ENCODE data around the gene UCHL3.

Gene UCHL3

GRCh38 chr13:75618308-75618707 lies 68.7 kb downstream of the UCHL3 start:
- H3K4me1 Mint-ChIP-seq, result no peaks in the 10 kb centered on the region
- TF ChIP-seq, protein P1, sequence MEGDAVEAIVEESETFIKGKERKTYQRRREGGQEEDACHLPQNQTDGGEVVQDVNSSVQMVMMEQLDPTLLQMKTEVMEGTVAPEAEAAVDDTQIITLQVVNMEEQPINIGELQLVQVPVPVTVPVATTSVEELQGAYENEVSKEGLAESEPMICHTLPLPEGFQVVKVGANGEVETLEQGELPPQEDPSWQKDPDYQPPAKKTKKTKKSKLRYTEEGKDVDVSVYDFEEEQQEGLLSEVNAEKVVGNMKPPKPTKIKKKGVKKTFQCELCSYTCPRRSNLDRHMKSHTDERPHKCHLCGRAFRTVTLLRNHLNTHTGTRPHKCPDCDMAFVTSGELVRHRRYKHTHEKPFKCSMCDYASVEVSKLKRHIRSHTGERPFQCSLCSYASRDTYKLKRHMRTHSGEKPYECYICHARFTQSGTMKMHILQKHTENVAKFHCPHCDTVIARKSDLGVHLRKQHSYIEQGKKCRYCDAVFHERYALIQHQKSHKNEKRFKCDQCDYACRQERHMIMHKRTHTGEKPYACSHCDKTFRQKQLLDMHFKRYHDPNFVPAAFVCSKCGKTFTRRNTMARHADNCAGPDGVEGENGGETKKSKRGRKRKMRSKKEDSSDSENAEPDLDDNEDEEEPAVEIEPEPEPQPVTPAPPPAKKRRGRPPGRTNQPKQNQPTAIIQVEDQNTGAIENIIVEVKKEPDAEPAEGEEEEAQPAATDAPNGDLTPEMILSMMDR (IDR thresholded peaks at IDR 0.05; ENCODE audit: unreplicated experiment in 3 of 3), result no peak
- H3K4me3 Mint-ChIP-seq, result no peak overlapping the region
- no peak overlapping the region for H3K27ac Mint-ChIP-seq
- H3K27me3 Mint-ChIP-seq (ENCODE audit: low read depth), result no peaks in the 10 kb centered on the region
- no peaks in the 10 kb centered on the region for H3K9me3 Mint-ChIP-seq
- no peaks in the 10 kb centered on the region for H3K36me3 Mint-ChIP-seq (ENCODE audit: low read depth)

DNA sequence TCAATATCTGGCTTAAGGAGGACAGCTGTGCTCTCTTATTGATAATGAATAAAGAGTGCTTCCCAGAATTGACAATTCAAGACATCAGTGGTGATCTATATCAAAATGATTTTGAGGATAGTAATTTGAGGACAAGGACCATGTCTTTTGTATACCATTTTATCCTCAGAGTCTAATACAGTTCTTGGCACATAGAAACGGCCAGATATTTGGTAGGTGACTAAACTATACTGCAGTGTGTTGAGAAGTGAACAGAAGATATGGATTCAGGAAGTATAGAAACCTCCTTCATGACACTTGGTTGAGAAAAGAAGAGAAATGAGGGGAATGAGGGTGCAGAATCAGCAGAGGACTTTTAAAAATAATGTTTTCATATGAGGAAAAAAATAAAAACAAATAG lies 70.4 kb downstream of the UCHL3 start:
- Mint-ChIP-seq H3K27me3 (ENCODE audit: low read depth) (no peaks in the 10 kb centered on the region), H3K9me3 (no peaks in the 10 kb centered on the region), H3K4me1 (no peaks in the 10 kb centered on the region), H3K36me3 (ENCODE audit: low read depth) (peaks cover 7% of the 10 kb centered on the region), H3K27ac (no peak overlapping the region), H3K4me3 (no peak overlapping the region)
- TF ChIP-seq, protein P1 (IDR thresholded peaks at IDR 0.05; ENCODE audit: unreplicated experiment in 3 of 3), result no peak

GRCh38 chr13:75621147-75621546 lies 71.6 kb downstream of the UCHL3 start:
- TF ChIP-seq, protein P1 (IDR thresholded peaks at IDR 0.05; ENCODE audit: unreplicated experiment in 3 of 3), result no peak
- no peak overlapping the region for H3K27ac Mint-ChIP-seq
- H3K4me1 Mint-ChIP-seq, result no peaks in the 10 kb centered on the region
- peaks cover 15% of the 10 kb centered on the region for H3K36me3 Mint-ChIP-seq (ENCODE audit: low read depth)
- H3K4me3 Mint-ChIP-seq, result no peak overlapping the region
- no peaks in the 10 kb centered on the region for H3K9me3 Mint-ChIP-seq
- H3K27me3 Mint-ChIP-seq (ENCODE audit: low read depth), result no peaks in the 10 kb centered on the region

GRCh38 chr13:75628801-75629200 lies 79.2 kb downstream of the UCHL3 start:
- no peaks in the 10 kb centered on the region for H3K9me3 Mint-ChIP-seq
- TF ChIP-seq, protein P1 (IDR thresholded peaks at IDR 0.05; ENCODE audit: unreplicated experiment in 3 of 3), result no peak
- H3K36me3 Mint-ChIP-seq (ENCODE audit: low read depth), result peaks cover 16% of the 10 kb centered on the region
- H3K4me3 Mint-ChIP-seq, result no peak overlapping the region
- H3K4me1 Mint-ChIP-seq, result peaks cover 6% of the 10 kb centered on the region
- H3K27me3 Mint-ChIP-seq (ENCODE audit: low read depth), result peaks cover 8% of the 10 kb centered on the region
- H3K27ac Mint-ChIP-seq, result no peak overlapping the region

DNA sequence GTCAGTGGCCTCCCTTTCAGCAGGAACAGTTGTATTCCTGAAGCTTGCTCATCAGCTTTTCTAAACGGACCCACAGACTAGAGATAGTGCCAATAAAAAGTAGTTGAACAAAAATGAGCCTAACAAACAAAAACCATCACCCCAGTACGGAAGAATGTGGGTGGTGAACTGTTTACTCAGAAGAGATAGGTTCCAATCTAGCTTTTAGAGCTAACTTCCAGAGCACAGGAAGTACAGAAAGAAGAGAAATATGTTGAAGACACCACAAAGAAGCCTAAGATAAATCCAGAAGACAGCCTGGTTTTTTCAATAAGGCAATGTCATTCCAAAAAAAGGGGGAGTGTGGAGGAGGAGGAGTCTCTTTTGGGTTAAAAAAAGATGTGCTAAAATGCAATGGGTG lies 83.7 kb downstream of the UCHL3 start:
- TF ChIP-seq, protein P1 (IDR thresholded peaks at IDR 0.05; ENCODE audit: unreplicated experiment in 3 of 3), result no peak
- Mint-ChIP-seq H3K4me3 (peak overlapping the region; percentile 60 to 79 (median 65)), H3K4me1 (peaks cover 18% of the 10 kb centered on the region), H3K36me3 (ENCODE audit: low read depth) (no peaks in the 10 kb centered on the region), H3K27ac (peak overlapping the region in 2 of 3 experiments; percentile 34 to 58), H3K27me3 (ENCODE audit: low read depth) (peaks cover 28% of the 10 kb centered on the region), H3K9me3 (no peaks in the 10 kb centered on the region)

GRCh38 chr13:75635101-75635827 lies 85.7 kb downstream of the UCHL3 start:
- Mint-ChIP-seq H3K27ac (peak overlapping the region in 1 of 3 experiments; percentile 85), H3K9me3 (no peaks in the 10 kb centered on the region), H3K4me3 (peak overlapping the region; percentile 63 to 85 (median 81)), H3K27me3 (ENCODE audit: low read depth) (peaks cover 40% of the 10 kb centered on the region), H3K4me1 (peaks cover 18% of the 10 kb centered on the region), H3K36me3 (ENCODE audit: low read depth) (no peaks in the 10 kb centered on the region)
- TF ChIP-seq, protein P1 (IDR thresholded peaks at IDR 0.05; ENCODE audit: unreplicated experiment in 3 of 3), result no peak

Measured in nephron (organoid).